Measurements from ENCODE around the gene DCP1A.
A peak's percentile ranks its signal among the peaks of the same experiment; 100 is the strongest.
"Not testable (repeated sequence)": the region's sequence is repeated elsewhere in the genome, so short reads cannot be mapped to it uniquely, and the experiment has no call there.

Gene DCP1A

DNA sequence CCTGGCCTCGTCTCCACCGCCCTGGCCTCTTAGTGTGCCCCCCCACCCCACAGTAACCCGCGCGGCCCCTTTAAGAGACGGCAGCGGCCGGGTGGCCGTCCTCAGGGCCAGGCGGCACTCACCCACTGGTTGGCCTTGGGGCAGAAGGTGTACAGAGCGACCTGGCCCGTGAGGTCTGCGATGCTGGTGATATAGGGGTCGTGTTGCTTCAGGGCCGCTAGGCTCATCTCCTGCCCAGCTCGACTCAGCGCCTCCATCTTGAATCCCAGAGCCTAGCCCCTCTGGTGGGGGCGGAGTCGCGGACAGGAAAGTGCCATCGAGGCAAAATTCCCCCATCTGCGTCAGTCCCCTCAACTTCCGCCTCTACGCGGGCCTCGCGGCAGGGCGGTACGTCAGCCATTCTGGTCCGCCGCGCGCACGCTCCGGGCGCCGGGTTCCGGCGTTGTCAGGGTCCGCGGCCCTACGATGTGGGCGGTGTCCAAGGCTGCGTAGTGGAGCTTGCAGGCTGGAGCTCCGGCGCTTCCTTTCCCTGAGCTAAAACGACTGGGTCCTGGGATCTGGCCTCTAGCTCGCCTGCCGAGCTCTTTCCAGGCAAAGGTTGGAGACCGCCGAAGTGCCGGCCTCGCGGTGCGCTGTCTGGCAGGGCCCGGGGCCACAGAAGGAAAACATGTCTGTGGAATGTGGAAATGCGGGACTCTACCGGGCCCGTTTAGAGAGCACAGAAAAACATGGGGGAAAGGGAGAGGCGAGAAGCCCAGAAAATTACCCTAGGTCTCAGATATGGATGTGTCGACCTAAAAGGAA is at the start of gene DCP1A:
Gene DCP1A (minus strand): TSS at position 283 of the 804 bp plus-strand sequence. CDS start 26 bp downstream, at position 257.
- DNase-seq: peak; percentile 89

GRCh38 chr3:53384465-53385423 is 37.4 kb upstream of the DCP1A start:
- no peak for DNase-seq

GRCh38 chr3:53382106-53382505 is 34.8 kb upstream of the DCP1A start:
- DNase-seq: no peak

DNA sequence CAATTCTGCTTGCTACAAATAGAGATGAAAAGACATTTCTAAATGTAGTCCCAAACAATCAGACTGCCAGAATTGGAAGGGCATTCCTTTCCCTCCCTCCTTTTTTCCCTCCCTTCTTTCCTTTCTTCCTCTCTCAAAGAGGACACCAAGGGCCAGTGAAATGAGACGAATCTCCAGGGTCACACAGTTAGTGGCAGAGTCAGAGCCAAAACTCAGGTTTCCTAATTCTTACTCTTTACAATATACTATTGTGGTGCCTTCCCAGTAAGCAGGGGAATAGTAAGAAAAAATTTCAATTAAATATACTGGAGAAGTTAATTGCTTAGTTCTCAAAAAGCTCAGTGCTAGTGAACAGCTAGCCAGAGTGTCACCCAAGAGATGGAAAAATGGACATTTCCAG is 33.0 kb upstream of the DCP1A start:
- DNase-seq: no peak

DNA sequence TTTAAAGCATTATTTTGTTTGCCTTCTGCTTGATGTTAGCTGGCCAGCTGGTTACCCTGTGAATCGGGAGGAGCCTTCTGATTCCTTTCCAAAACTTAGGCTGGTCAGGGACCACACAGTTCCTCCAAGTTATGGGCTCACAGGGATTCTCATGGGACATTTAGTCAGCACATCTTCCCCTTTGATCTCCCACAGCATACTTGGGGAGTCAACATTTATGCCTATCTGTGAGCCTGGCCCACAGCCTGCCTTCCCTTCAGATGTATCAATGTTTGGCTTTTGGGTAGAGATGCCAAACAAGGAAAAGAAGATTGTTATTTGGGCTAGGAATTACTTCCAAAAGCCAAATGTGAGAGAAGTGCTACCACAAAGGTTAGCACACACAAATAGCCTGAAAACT is 32.6 kb upstream of the DCP1A start:
- no peak for DNase-seq

- no peak for DNase-seq
These were observed 30.5 kb upstream of the DCP1A start for GRCh38 chr3:53377794-53378193.

DNA sequence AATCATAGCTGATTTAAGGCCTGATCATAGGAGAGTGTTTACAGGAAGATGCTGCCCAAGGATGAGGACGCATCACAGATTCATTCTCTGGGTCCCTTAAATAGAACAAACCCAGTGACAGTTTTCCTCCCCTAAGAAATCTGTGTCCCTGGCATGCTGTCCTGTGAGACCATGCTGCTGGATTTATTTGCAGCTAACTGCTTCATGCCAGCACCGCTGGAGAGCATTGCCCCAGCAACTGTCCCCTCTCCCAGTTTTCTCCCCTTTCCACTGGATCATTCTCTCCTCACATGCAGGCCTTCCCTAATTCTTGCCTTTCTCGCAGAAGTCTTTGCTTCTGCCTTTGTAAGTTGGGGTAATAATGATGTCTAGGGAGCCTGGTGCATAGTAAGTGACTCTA is 29.3 kb upstream of the DCP1A start:
- no peak for DNase-seq

DNA sequence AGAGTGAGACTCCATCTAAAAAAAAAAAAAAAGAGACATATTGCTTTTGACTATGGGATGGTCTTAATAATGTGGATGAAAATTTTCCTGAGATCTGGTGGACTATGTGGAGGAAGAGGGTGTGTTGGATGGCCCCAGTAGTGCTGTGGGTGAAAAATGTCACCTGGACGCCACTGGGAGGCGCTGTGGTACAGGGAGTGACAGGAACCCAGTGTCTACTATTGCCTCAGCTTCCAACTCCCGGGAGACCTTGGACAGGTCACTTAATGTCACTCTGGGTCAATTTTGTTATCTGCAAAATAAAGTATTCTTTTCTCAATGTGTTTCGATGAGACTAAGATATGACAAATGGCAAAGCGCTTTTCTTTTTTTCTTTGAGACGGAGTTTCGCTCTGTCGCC is 27.7 kb upstream of the DCP1A start:
- DNase-seq: peak; percentile 29

DNA sequence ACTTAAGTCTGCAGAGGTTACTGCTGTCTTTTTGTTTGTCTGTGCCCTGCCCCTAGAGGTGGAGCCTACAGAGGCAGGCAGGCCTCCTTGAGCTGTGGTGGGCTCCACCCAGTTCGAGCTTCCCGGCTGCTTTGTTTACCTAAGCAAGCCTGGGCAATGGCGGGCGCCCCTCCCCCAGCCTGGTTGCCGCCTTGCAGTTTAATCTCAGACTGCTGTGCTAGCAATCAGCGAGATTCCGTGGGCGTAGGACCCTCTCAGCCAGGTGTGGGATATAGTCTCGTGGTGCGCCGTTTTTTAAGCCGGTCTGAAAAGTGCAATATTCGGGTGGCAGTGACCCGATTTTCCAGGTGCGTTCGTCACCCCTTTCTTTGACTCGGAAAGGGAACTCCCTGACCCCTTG is 23.4 kb upstream of the DCP1A start:
- not testable (repeated sequence) for DNase-seq

- no peak for DNase-seq
These were observed 14.5 kb upstream of the DCP1A start for GRCh38 chr3:53361852-53362251.

DNA sequence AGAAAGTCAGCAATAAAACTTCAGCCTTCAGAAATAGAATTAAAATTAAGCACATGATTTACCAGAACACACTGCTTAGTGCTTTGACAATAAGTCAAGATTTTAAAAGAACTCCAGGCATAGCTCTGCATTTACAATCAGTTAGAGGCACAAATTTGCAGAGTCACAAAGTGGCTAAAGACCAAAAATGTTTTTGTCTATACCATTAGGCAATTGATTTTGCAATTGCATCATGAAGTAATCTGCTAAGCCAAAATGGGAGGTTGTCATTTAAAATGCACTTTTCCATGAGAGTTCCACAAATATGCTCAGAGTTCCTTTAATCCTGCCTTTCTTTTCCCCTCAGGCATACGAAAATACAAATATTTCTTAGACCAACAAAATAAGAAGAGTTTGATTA is 10.1 kb upstream of the DCP1A start:
- no peak for DNase-seq

DNA sequence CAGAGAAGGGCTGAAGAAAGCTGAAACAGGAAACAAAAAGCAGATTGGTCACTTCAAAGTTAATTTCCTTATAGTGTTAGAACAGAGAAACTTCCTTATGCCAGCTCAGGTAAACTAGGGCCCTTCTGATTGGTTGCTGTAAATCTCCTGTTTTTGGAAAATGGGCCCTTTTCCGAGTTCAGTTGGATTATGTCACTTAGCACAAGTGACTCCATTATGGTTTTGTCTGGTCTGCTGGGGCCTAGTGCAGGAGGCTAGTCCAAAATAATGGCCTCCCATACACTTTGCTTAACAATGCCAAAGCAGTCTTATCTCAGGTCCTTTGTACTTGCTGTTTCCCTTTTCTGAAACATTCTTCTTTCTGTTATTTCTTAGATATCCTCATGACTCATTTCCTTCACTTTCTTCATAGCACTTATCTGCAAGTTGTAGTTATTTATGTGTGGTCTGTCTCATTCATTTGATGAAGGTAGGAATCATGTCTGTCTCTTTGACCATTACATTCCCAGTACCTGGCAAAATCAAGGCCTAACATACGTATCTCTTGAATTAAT is 7.7 kb upstream of the DCP1A start:
- no peak for DNase-seq

GRCh38 chr3:53353202-53353601 is 5.9 kb upstream of the DCP1A start:
- DNase-seq: no peak

- DNase-seq: no peak
These were observed 3.3 kb upstream of the DCP1A start for GRCh38 chr3:53350652-53351051.

DNA sequence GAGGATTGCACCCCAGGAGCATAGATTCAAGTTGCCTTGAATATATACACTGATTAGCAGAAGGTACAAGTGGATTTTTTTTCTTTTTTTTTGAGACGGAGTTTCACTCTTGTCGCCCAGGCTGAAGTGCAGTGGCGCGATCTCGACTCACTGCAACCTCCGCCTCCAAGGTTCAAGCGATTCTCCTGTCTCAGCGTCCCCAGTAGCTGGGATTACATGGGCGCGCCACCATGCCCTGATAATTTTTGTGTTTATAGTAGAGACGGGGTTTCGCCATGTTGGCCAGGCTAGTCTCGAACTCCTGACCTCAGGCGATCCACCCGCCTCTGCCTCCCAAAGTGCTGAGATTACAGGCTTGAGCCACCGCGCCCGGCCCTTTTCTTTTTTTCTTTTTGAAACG is 775 bp upstream of the DCP1A start:
- DNase-seq: not testable (repeated sequence)

DNA sequence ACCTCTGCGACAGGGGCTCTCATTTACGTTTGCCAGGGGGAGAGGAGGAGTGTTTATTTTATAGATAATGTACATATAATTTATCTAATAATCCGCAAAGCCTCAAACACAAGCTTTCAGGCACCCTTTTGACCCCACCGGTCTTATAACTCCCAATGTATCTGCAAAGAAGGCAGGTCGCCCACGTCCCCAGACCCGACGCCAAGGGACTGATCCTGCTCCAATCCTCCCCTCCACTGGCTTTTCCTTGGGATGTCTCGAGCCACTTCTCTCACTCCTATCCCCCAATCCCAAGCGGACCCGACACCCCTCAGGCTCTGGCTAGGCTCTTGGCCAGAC is 452 bp downstream of the DCP1A start:
- no peak for DNase-seq

DNA sequence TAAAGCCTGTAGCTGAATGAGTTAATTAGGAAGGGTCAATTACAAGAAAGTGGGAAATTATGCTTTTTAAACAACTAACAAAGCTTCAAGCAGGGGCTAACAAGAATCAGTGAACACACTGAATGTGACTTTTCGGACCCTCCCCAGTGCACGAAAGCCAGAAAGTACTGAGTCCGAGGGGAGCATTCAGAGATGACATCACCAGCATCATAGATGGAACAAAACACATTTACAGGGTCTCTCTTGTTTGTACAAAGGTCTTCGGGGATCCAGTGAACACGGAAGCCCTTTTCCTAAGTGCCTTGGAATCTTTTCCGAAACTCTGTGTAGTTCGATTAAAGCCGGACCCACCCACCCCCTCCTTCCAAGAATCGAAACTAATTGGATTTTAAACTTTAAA is 829 bp downstream of the DCP1A start:
- no peak for DNase-seq

DNA sequence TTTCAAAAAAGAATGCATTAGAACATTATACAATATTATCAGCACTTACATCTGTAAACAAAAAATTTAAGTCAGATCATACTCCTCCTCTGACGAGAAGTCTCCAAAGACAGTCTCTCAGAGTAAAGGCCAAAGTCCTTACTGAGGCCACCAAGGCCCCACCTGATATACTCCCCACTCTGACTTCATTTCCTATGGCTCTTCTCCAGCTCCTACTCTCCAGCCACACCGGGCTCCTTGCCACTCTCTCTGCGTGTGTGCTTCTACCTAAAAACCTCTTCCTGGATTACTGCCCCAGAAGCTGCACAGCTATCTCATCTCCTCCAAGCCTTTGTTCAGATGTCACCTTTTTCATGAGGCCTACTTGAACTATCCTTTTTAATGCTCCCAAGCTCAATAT is 5.0 kb downstream of the DCP1A start:
- no peak for DNase-seq

- DNase-seq: no peak
These were observed 10.0 kb downstream of the DCP1A start for GRCh38 chr3:53337167-53337940.

DNA sequence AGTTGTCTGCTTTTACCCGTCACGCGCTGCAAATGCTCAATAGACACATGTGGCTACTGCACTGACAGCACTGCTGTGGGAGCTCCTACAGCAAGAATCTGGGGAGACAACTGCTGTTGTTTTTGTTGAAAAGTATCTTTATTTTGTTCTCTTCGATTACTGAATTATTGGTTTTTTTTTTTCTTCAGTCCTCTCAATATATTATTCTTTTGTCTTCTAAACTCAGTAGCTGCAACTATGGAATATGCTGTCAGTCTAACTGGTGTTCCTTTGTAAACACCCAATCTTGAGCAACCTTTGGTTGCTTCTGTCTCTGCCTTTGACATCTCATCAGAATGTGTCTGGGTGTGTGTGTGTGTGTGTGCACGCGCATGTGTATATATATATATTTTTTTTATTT is 12.6 kb downstream of the DCP1A start:
- no peak for DNase-seq

GRCh38 chr3:53331871-53332270 is 15.5 kb downstream of the DCP1A start:
- DNase-seq: no peak

DNA sequence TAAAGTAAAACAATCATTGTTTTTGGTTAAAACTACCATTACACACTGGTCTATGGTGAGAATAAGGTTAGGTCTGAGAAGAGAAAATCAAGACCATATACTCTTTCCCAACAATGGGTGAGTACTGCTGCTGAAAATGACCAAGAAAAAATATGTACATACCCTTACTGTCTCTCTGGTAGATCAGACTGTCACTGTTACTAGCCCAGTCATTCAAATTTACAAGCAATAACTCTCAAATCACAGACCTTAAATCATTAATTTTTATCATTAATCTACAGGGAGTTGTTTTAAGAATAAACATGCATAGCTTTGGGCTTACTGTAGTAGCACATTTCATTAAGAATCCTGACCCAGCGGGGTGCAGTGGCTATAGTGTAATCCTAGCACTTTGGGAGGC is 17.4 kb downstream of the DCP1A start:
- DNase-seq: no peak

GRCh38 chr3:53328746-53329145 is 18.6 kb downstream of the DCP1A start:
- DNase-seq: no peak
